Fibroblast of lung (primary cell): ENCODE data around the gene PRTN3. TPM values are rescaled to one million over a fixed set of nuclear protein-coding genes. Genes with fewer than 3 reads are reported as not detected.

ENCODE experiments used
- DNase-seq, 2 donors: peaks; one replicate each; pipeline versions ENCODE4 v3.0.0 to v3.0.0-alpha.2; 2010; ENCODE audit warnings: low read depth in 2 of 2
- H2AFZ ChIP-seq: 2 replicates; pipeline ENCODE4 v1.5.1; 2012; ENCODE audit warnings: low read length, control low read depth, inconsistent platforms
- H3K27ac ChIP-seq: 2 replicates; pipeline ENCODE4 v1.5.1; 2011; ENCODE audit warnings: low read length, control low read depth; ENCODE audit not compliant: insufficient read depth
- H3K27me3 ChIP-seq: 2 replicates; pipeline ENCODE4 v1.5.1; 2011; ENCODE audit warnings: mild to moderate bottlenecking, low read length; ENCODE audit not compliant: control insufficient read depth, insufficient read depth
- H3K36me3 ChIP-seq: 2 replicates; pipeline ENCODE4 v1.5.1; 2011; ENCODE audit warnings: low read length; ENCODE audit not compliant: control insufficient read depth, insufficient read depth
- H3K4me1 ChIP-seq: 2 replicates; pipeline ENCODE4 v1.5.1; 2011; ENCODE audit warnings: low read length; ENCODE audit not compliant: control insufficient read depth, insufficient read depth; ENCODE audit errors: extremely low read depth
- H3K4me2 ChIP-seq: 2 replicates; pipeline ENCODE4 v1.5.1; 2011; ENCODE audit warnings: low read length, control low read depth; ENCODE audit not compliant: insufficient read depth; ENCODE audit errors: extremely low read depth
- H3K4me3 ChIP-seq, 4 experiments: fragments of 200-600 bp in 1 of 4; sonication (generic) in 1 of 4; replicated peaks in 1 of 4; 2 replicates each; pipeline ENCODE4 v1.5.1; 2011 to 2016; ENCODE audit warnings: low read length in 4 of 4, low read depth in 3 of 4, mild to moderate bottlenecking in 3 of 4, control low read depth in 2 of 4, inconsistent platforms in 1 of 4, mixed read lengths in 1 of 4; ENCODE audit not compliant: insufficient read depth in 1 of 4; ENCODE audit errors: control extremely low read depth in 1 of 4
- H3K79me2 ChIP-seq: 2 replicates; pipeline ENCODE4 v1.5.1; 2012; ENCODE audit warnings: mild to moderate bottlenecking, low read length, inconsistent platforms; ENCODE audit not compliant: control insufficient read depth, insufficient read depth
- H3K9ac ChIP-seq: 2 replicates; pipeline ENCODE4 v1.5.1; 2011; ENCODE audit warnings: mild to moderate bottlenecking, low read length, control low read depth; ENCODE audit not compliant: insufficient read depth
- H3K9me3 ChIP-seq: 2 replicates; pipeline ENCODE4 v1.5.1; 2012; ENCODE audit warnings: low read depth, low read length; ENCODE audit not compliant: control insufficient read depth, insufficient read depth
- H4K20me1 ChIP-seq: 2 replicates; pipeline ENCODE4 v1.5.1; 2011; ENCODE audit warnings: low read length; ENCODE audit not compliant: control insufficient read depth, insufficient read depth; ENCODE audit errors: extremely low read depth
- EZH2 ChIP-seq: IDR thresholded peaks from 2 replicates; pipeline ENCODE4 v1.5.1; 2012; ENCODE audit warnings: low read length, control low read depth, mild to moderate bottlenecking; ENCODE audit errors: missing control alignments
- polyA plus RNA-seq, 2 donors: library from polyadenylated mRNA; depleted of rRNA in 1 of 2; stranded (reverse) in 1 of 2; unstranded in 1 of 2; fragments of >200 nt; gene quantifications; 2 replicates each; pipeline ENCODE4 v1.2.1, GENCODE V29; 2011 to 2012; ENCODE audit warnings: missing spikeins in 1 of 2
- total RNA-seq: library from RNA; depleted of rRNA; stranded (reverse); fragments of >200 nt; gene quantifications from 2 replicates; pipeline ENCODE4 v1.2.1, GENCODE V29; 2014
- TF ChIP-seq, protein P1 (sequence below), 2 donors: IDR thresholded peaks in 1 of 2; conservative IDR thresholded peaks in 1 of 2; 1 replicate in 1 of 2; 2 replicates in 1 of 2; pipeline ENCODE4 v1.5.1; 2011 to 2012; ENCODE audit warnings: low read length in 2 of 2, control low read depth in 1 of 2, inconsistent platforms in 1 of 2, low read depth in 1 of 2, mild to moderate bottlenecking in 1 of 2

Gene PRTN3
- total and polyA plus RNA-seq, 2 donors (not counting 1 experiment from before 2014, with no cell fraction given), result not detected

GRCh38 chr19:854549-854948 is 13.8 kb downstream of the PRTN3 start:
- no peaks in the 10 kb centered on the region for H3K79me2 ChIP-seq
- H3K36me3 ChIP-seq, result no peaks in the 10 kb centered on the region
- H3K4me1 ChIP-seq, result peaks cover 6% of the 10 kb centered on the region
- no peak overlapping the region for H3K4me2 ChIP-seq
- DNase-seq, result no peak
- H2AFZ ChIP-seq, result no peak overlapping the region
- H3K9me3 ChIP-seq, result no peaks in the 10 kb centered on the region
- no peak overlapping the region for H3K4me3 ChIP-seq
- no peaks in the 10 kb centered on the region for H3K27me3 ChIP-seq
- H3K27ac ChIP-seq, result no peak overlapping the region
- TF ChIP-seq, protein P1, sequence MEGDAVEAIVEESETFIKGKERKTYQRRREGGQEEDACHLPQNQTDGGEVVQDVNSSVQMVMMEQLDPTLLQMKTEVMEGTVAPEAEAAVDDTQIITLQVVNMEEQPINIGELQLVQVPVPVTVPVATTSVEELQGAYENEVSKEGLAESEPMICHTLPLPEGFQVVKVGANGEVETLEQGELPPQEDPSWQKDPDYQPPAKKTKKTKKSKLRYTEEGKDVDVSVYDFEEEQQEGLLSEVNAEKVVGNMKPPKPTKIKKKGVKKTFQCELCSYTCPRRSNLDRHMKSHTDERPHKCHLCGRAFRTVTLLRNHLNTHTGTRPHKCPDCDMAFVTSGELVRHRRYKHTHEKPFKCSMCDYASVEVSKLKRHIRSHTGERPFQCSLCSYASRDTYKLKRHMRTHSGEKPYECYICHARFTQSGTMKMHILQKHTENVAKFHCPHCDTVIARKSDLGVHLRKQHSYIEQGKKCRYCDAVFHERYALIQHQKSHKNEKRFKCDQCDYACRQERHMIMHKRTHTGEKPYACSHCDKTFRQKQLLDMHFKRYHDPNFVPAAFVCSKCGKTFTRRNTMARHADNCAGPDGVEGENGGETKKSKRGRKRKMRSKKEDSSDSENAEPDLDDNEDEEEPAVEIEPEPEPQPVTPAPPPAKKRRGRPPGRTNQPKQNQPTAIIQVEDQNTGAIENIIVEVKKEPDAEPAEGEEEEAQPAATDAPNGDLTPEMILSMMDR (conservative IDR thresholded peaks at IDR 0.05 in 1 of 2, IDR thresholded peaks at IDR 0.05 in 1 of 2; ENCODE audit: low read depth in 1 of 2, low read length in 2 of 2), result no peak
- TF ChIP-seq EZH2, result no peak
- no peaks in the 10 kb centered on the region for H4K20me1 ChIP-seq
- H3K9ac ChIP-seq, result no peak overlapping the region

DNA sequence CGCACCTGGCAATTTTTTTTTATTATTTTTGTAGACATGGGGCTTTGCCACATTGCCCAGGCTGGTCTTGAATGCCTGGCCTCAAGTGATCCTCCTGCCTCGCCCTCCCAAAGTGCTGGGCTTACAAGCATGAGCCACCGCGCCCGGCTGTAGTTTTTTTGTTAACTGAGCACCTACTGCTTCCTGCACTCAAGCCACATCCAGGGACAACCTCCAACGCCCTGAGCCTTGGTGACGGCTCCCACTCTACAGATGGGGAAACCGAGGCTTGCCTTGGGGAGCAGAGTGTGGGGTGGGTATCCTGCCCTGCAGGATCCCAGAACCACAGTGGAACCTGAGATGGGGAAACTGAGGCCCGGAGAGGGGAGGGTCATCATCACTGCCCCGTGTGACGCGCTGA is 14.3 kb downstream of the PRTN3 start:
- Histone ChIP-seq H3K27me3 (no peaks in the 10 kb centered on the region), H3K9me3 (no peaks in the 10 kb centered on the region), H3K9ac (no peak overlapping the region), H3K4me1 (peaks cover 6% of the 10 kb centered on the region), H3K4me2 (no peak overlapping the region), H4K20me1 (no peaks in the 10 kb centered on the region), H3K36me3 (no peaks in the 10 kb centered on the region), H3K27ac (no peak overlapping the region), H3K79me2 (no peaks in the 10 kb centered on the region), H2AFZ (no peak overlapping the region), H3K4me3 (no peak overlapping the region)
- TF ChIP-seq, protein P1 (conservative IDR thresholded peaks at IDR 0.05 in 1 of 2, IDR thresholded peaks at IDR 0.05 in 1 of 2; ENCODE audit: low read depth in 1 of 2, low read length in 2 of 2), result no peak
- no peak for TF ChIP-seq EZH2
- DNase-seq, result no peak

DNA sequence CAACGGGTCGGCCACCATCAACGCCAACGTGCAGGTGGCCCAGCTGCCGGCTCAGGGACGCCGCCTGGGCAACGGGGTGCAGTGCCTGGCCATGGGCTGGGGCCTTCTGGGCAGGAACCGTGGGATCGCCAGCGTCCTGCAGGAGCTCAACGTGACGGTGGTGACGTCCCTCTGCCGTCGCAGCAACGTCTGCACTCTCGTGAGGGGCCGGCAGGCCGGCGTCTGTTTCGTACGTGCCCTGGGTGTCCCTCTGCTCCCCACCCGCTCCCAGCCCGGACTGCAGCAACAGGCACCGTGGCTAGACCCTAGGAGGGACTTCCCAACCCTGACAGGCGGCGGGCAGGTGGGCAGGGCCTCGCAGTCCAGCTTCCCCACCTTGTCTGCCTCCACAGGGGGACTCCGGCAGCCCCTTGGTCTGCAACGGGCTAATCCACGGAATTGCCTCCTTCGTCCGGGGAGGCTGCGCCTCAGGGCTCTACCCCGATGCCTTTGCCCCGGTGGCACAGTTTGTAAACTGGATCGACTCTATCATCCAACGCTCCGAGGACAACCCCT is 14.8 kb downstream of the PRTN3 start:
- Histone ChIP-seq H3K27me3 (no peaks in the 10 kb centered on the region), H3K4me1 (peaks cover 5% of the 10 kb centered on the region), H3K9me3 (no peaks in the 10 kb centered on the region), H3K27ac (no peak overlapping the region), H3K4me2 (no peak overlapping the region), H3K4me3 (no peak overlapping the region), H3K36me3 (no peaks in the 10 kb centered on the region), H3K9ac (no peak overlapping the region), H4K20me1 (no peaks in the 10 kb centered on the region), H3K79me2 (no peaks in the 10 kb centered on the region), H2AFZ (no peak overlapping the region)
- DNase-seq, result no peak
- TF ChIP-seq, protein P1 (conservative IDR thresholded peaks at IDR 0.05 in 1 of 2, IDR thresholded peaks at IDR 0.05 in 1 of 2; ENCODE audit: low read depth in 1 of 2, low read length in 2 of 2), result no peak
- no peak for TF ChIP-seq EZH2
